ENCODE measurements around the gene PAH. TPM values are rescaled to one million over a fixed set of nuclear protein-coding genes. Genes with fewer than 3 reads are reported as not detected.
"Not testable (repeated sequence)": the region's sequence is repeated elsewhere in the genome, so short reads cannot be mapped to it uniquely, and the experiment has no call there.

PAH gene
- total RNA-seq, 1 experiment from 2014 or later: 5.7 TPM

DNA sequence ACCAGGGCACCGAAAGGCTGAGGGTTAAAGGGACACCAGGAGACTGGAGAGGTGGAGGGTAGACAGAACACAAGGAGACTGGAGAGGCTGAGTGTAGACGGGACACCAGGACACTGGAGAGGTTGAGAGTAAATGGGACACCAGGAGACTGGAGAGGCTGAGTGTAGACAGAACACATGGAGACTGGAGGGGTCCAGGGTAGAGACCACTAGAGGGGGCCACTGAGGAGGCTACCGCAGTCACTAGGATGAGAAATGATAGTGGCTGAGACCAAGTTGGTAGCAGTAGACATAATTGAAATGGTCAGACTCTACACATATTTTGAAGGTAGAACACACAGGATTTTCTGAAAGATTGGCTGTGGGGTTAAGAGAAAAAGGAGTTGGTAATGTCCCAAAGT lies 68.2 kb downstream of the PAH start:
- Mint-ChIP-seq H3K4me3 (no peak overlapping the region), H3K4me1 (no peaks in the 10 kb centered on the region), H3K36me3 (no peaks in the 10 kb centered on the region), H3K9me3 (peaks cover 7% of the 10 kb centered on the region; the same call in 1 of the 2 replicates), H3K27me3 (ENCODE audit: low read depth) (peaks cover 5% of the 10 kb centered on the region; the same call in 1 of the 2 replicates), H3K27ac (no peak overlapping the region)
- TF ChIP-seq, protein P1, sequence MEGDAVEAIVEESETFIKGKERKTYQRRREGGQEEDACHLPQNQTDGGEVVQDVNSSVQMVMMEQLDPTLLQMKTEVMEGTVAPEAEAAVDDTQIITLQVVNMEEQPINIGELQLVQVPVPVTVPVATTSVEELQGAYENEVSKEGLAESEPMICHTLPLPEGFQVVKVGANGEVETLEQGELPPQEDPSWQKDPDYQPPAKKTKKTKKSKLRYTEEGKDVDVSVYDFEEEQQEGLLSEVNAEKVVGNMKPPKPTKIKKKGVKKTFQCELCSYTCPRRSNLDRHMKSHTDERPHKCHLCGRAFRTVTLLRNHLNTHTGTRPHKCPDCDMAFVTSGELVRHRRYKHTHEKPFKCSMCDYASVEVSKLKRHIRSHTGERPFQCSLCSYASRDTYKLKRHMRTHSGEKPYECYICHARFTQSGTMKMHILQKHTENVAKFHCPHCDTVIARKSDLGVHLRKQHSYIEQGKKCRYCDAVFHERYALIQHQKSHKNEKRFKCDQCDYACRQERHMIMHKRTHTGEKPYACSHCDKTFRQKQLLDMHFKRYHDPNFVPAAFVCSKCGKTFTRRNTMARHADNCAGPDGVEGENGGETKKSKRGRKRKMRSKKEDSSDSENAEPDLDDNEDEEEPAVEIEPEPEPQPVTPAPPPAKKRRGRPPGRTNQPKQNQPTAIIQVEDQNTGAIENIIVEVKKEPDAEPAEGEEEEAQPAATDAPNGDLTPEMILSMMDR (IDR thresholded peaks at IDR 0.05): 0 out of 2 replicates have a peak, but pooled peaks have one; percentile 22
- TF ChIP-seq, protein P2, sequence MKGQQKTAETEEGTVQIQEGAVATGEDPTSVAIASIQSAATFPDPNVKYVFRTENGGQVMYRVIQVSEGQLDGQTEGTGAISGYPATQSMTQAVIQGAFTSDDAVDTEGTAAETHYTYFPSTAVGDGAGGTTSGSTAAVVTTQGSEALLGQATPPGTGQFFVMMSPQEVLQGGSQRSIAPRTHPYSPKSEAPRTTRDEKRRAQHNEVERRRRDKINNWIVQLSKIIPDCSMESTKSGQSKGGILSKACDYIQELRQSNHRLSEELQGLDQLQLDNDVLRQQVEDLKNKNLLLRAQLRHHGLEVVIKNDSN (CRISPR knock-in tag; IDR thresholded peaks at IDR 0.05): no peak
- TF ChIP-seq, protein P3, sequence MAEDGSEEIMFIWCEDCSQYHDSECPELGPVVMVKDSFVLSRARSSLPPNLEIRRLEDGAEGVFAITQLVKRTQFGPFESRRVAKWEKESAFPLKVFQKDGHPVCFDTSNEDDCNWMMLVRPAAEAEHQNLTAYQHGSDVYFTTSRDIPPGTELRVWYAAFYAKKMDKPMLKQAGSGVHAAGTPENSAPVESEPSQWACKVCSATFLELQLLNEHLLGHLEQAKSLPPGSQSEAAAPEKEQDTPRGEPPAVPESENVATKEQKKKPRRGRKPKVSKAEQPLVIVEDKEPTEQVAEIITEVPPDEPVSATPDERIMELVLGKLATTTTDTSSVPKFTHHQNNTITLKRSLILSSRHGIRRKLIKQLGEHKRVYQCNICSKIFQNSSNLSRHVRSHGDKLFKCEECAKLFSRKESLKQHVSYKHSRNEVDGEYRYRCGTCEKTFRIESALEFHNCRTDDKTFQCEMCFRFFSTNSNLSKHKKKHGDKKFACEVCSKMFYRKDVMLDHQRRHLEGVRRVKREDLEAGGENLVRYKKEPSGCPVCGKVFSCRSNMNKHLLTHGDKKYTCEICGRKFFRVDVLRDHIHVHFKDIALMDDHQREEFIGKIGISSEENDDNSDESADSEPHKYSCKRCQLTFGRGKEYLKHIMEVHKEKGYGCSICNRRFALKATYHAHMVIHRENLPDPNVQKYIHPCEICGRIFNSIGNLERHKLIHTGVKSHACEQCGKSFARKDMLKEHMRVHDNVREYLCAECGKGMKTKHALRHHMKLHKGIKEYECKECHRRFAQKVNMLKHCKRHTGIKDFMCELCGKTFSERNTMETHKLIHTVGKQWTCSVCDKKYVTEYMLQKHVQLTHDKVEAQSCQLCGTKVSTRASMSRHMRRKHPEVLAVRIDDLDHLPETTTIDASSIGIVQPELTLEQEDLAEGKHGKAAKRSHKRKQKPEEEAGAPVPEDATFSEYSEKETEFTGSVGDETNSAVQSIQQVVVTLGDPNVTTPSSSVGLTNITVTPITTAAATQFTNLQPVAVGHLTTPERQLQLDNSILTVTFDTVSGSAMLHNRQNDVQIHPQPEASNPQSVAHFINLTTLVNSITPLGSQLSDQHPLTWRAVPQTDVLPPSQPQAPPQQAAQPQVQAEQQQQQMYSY (CRISPR knock-in tag; IDR thresholded peaks at IDR 0.05): no peak
- ATAC-seq (peak; percentile 88), DNase-seq (ENCODE audit: low spot score) (peak; percentile 42)
- CTCF ChIA-PET: interaction anchor here (1.3 to 1.5 kb wide), 2 partner anchors 30 to 38 kb away, joined by 4 to 6 read pairs; no protein-coding TSS in a partner anchor
- POLR2A ChIA-PET: no interaction called here

DNA sequence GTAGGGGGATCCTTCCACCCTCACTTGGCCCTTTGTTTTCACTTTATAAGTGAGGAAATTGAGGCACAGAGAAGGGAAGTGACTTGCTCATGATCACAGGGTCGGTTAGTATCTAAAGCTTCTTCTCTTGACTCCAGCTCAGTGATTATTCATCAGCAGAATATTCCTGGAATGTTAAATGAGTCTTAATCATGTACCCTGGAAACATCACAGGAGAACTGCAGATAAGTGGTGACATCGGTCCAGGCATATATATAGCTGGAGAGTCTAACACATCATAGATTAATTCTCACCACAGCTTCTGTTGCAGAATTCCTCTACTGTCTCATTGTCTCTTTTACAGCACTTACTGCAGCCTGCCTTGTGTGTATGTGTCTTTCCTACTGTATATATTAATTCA lies 69.9 kb downstream of the PAH start:
- H3K4me3 Mint-ChIP-seq: no peak overlapping the region
- no peaks in the 10 kb centered on the region for H3K4me1 Mint-ChIP-seq
- DNase-seq (ENCODE audit: low spot score): no peak
- no peak overlapping the region for H3K27ac Mint-ChIP-seq
- ChIA-PET CTCF (interaction anchor here (1.5 kb wide), 1 partner anchor 30 kb away, joined by 5 read pairs; no protein-coding TSS in a partner anchor), POLR2A (no interaction called here)
- H3K36me3 Mint-ChIP-seq: no peaks in the 10 kb centered on the region
- H3K9me3 Mint-ChIP-seq: peaks cover 7% of the 10 kb centered on the region; the same call in 1 of the 2 replicates
- TF ChIP-seq CREB1 (CRISPR knock-in tag; IDR thresholded peaks at IDR 0.05): no peak
- no peak for TF ChIP-seq ZNF138 (CRISPR knock-in tag; conservative IDR thresholded peaks at IDR 0.05)
- TF ChIP-seq JAZF1 (CRISPR knock-in tag; IDR thresholded peaks at IDR 0.05): no peak
- TF ChIP-seq TCF7 (CRISPR knock-in tag; IDR thresholded peaks at IDR 0.05; ENCODE audit: low read depth): no peak
- TF ChIP-seq, protein P4, sequence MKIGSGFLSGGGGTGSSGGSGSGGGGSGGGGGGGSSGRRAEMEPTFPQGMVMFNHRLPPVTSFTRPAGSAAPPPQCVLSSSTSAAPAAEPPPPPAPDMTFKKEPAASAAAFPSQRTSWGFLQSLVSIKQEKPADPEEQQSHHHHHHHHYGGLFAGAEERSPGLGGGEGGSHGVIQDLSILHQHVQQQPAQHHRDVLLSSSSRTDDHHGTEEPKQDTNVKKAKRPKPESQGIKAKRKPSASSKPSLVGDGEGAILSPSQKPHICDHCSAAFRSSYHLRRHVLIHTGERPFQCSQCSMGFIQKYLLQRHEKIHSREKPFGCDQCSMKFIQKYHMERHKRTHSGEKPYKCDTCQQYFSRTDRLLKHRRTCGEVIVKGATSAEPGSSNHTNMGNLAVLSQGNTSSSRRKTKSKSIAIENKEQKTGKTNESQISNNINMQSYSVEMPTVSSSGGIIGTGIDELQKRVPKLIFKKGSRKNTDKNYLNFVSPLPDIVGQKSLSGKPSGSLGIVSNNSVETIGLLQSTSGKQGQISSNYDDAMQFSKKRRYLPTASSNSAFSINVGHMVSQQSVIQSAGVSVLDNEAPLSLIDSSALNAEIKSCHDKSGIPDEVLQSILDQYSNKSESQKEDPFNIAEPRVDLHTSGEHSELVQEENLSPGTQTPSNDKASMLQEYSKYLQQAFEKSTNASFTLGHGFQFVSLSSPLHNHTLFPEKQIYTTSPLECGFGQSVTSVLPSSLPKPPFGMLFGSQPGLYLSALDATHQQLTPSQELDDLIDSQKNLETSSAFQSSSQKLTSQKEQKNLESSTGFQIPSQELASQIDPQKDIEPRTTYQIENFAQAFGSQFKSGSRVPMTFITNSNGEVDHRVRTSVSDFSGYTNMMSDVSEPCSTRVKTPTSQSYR (CRISPR knock-in tag; IDR thresholded peaks at IDR 0.05): no peak
- peaks cover 5% of the 10 kb centered on the region; the same call in 1 of the 2 replicates for H3K27me3 Mint-ChIP-seq (ENCODE audit: low read depth)
- ATAC-seq: no peak

DNA sequence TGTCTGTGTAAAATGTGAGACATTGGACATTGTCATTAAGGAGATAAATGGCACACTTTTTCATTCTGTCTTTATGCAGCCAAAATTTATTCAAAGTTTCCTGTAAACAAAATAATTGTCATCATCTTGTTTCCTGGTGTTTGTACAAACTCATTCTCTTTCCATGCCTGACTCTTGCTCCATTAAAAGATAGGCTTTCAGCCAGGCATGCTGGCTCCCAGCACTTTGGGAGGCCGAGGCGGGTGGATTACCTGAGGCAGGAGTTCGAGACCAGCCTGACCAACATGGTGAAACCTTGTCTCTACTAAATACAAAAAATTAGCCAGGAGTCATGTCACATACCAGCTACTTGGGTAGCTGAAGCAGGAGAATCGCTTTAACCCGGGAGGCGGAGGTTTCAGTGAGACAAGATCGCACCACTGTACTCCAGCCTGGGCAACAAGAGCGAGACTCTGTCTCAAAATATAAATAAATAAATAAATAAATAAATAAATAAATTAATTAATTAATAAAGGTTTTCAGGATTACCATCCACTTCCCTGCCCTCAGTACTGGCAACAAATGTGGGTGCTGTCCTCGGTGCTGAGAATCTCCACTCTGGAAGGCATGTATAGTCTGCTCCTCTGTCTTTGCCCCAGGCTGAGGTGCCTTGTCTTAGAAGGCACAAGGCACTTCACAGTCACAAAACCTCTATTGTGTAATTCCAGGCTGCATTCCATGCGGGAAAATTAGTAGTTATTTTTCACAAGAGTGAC lies 83.2 kb downstream of the PAH start:
- CTCF ChIA-PET: interaction anchor here (1.4 kb wide), 1 partner anchor 23 kb away, joined by 4 read pairs; no protein-coding TSS in a partner anchor
- peak; percentile 96 for ATAC-seq
- no peak for TF ChIP-seq ZNF232 (CRISPR knock-in tag; IDR thresholded peaks at IDR 0.05)
- TF ChIP-seq, protein P5, sequence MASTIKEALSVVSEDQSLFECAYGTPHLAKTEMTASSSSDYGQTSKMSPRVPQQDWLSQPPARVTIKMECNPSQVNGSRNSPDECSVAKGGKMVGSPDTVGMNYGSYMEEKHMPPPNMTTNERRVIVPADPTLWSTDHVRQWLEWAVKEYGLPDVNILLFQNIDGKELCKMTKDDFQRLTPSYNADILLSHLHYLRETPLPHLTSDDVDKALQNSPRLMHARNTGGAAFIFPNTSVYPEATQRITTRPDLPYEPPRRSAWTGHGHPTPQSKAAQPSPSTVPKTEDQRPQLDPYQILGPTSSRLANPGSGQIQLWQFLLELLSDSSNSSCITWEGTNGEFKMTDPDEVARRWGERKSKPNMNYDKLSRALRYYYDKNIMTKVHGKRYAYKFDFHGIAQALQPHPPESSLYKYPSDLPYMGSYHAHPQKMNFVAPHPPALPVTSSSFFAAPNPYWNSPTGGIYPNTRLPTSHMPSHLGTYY (CRISPR knock-in tag; IDR thresholded peaks at IDR 0.05): no peak
- TF ChIP-seq HMGA2 (CRISPR knock-in tag; IDR thresholded peaks at IDR 0.05): 0 out of 2 replicates have a peak, but pooled peaks have one; percentile 28
- peak; percentile 67 for DNase-seq (ENCODE audit: low spot score)
- POLR2A ChIA-PET: no interaction called here
- 0 out of 2 replicates have a peak overlapping the region, but pooled peaks have one; percentile 20 for H3K4me3 Mint-ChIP-seq
- H3K9me3 Mint-ChIP-seq: no peaks in the 10 kb centered on the region
- H3K27me3 Mint-ChIP-seq (ENCODE audit: low read depth): no peaks in the 10 kb centered on the region; the same call in 1 of the 2 replicates
- no peak overlapping the region for H3K27ac Mint-ChIP-seq
- peaks cover 5% of the 10 kb centered on the region for H3K4me1 Mint-ChIP-seq
- no peaks in the 10 kb centered on the region for H3K36me3 Mint-ChIP-seq

DNA sequence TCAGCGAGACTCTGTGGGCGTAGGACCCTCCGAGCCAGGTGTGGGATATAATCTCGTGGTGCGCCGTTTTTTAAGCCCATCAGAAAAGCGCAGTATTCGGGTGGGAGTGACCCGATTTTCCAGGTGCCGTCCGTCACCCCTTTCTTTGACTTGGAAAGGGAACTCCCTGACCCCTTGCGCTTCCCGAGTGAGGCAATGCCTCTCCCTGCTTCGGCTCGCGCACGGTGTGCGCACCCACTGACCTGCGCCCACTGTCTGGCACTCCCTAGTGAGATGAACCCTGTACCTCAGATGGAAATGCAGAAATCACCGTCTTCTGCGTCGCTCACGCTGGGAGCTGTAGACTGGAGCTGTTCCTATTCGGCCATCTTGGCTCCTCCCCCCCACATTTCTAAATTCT lies 84.2 kb downstream of the PAH start:
- H3K36me3 Mint-ChIP-seq; POLR2A ChIA-PET; H3K4me1 Mint-ChIP-seq; H3K9me3 Mint-ChIP-seq; DNase-seq (ENCODE audit: low spot score); ATAC-seq; H3K27me3 Mint-ChIP-seq (ENCODE audit: low read depth): not testable (repeated sequence)
- CTCF ChIA-PET: interaction anchor here (1.4 kb wide), 1 partner anchor 22 kb away, joined by 4 read pairs; no protein-coding TSS in a partner anchor
- H3K4me3 Mint-ChIP-seq: peak overlapping the region; percentile 79
- peak overlapping the region; percentile 66; the same call in 1 of the 2 replicates for H3K27ac Mint-ChIP-seq
